GM12875 (cell line): Measurements from ENCODE around the gene KRTAP4-4.
"Not testable (repeated sequence)": the region's sequence is repeated elsewhere in the genome, so short reads cannot be mapped to it uniquely, and the experiment has no call there.

Experiments
- H3K4me3 ChIP-seq: one replicate; pipeline ENCODE4 v1.5.1; 2011; ENCODE audit warnings: low read depth, low read length, control low read depth
- TF ChIP-seq, protein P1 (sequence below): IDR thresholded peaks from 2 replicates; pipeline ENCODE4 v1.5.1; 2011; ENCODE audit warnings: low read depth, mild to moderate bottlenecking, control low read depth, inconsistent platforms, low read length, moderate library complexity, borderline replicate concordance; ENCODE audit not compliant: insufficient read depth

Gene KRTAP4-4

DNA sequence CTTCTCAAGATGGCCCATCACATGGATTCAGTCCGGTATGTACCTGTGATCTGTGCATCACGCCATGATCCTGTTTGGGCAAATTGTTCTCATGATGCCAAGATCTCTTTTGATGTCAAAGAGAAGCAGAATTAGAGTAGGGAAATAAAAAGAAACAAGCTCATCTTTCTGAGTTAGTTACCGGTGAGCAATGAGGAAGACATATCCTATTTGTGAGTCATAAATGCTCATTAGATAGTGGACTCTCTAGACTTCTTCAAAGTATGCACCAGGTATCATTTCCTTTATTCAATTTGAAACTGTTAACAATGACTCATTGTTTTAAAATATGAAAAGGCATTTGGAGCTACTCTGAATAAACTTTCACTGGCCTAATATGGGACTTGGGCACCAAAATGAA lies 28.6 kb downstream of the KRTAP4-4 start:
- TF ChIP-seq, protein P1, sequence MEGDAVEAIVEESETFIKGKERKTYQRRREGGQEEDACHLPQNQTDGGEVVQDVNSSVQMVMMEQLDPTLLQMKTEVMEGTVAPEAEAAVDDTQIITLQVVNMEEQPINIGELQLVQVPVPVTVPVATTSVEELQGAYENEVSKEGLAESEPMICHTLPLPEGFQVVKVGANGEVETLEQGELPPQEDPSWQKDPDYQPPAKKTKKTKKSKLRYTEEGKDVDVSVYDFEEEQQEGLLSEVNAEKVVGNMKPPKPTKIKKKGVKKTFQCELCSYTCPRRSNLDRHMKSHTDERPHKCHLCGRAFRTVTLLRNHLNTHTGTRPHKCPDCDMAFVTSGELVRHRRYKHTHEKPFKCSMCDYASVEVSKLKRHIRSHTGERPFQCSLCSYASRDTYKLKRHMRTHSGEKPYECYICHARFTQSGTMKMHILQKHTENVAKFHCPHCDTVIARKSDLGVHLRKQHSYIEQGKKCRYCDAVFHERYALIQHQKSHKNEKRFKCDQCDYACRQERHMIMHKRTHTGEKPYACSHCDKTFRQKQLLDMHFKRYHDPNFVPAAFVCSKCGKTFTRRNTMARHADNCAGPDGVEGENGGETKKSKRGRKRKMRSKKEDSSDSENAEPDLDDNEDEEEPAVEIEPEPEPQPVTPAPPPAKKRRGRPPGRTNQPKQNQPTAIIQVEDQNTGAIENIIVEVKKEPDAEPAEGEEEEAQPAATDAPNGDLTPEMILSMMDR = no peak
- no peak overlapping the region for H3K4me3 ChIP-seq

DNA sequence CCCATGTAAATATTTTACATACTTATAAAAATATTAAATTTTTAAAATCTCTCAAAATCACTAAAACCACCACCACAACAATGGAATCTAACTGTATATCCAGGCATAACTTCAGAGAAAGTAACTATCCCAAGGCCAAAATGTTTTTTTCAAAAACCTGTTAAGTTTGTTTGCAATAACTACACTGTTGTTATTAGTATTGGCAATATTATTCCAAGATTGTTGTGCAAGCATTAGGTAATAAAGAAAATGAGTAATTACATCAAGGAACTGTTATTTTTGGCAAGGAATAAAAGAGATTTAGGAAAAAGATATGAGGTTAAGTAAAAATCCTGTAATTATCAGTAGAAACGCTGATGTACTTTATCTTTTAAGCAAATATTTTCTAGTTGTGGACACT lies 33.2 kb downstream of the KRTAP4-4 start:
- no peak overlapping the region for H3K4me3 ChIP-seq
- TF ChIP-seq, protein P1 = no peak

DNA sequence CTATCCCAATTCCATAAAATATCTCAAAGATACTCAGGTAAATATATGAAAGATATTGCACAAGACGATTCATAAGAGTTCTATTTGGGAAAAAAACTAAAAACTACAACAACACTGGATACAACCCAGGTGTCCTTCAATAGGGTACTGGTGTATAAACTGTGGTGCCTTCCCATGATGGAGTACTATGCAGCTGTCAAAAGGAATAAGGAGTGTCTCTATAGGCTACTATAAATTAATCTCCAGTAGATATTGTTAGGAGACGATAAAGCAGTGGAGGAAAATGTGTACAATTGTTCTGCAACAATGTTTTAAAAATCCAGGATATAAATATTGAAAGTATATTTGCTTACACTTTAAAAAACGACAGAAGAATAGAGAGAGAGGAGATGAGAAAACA lies 34.1 kb downstream of the KRTAP4-4 start:
- no peak overlapping the region for H3K4me3 ChIP-seq
- TF ChIP-seq, protein P1 = no peak

DNA sequence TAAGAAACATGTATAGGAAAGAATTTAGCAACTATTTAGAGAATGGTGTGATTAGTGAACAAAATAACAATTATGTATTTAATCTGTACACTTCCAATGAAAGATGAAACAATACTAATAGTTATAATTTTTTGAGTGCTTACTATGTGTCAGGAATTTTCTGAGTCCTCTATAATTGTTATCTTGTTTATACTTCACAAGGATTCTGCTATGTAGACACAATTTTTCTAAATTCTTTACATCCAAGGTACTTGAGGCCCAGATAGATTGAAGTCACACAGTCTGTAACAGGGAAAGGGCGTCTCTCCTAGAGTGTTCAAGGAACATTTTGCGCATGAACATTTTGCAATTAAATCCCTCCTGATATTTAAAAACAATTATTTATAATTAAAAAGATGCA lies 35.5 kb downstream of the KRTAP4-4 start:
- TF ChIP-seq, protein P1 = no peak
- H3K4me3 ChIP-seq = no peak overlapping the region

DNA sequence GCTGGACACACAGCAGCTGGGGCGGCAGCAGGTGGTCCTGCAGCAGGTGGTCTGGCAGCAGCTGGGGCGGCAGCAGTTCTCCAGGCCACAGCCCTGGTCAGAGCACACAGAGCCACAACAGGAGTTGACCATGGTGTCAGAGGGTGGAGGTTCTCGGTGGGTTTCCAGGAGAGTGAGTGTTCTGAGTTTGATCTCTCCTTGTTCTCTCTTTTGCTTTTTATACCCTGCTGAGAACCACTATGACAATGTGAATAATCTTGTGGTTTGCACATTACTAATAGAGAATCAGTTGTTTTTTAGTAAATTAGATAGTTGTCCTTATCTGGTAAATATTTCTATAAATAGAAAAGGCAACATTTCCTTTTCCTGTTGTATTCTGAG lies 36.6 kb downstream of the KRTAP4-4 start, which contains the start of gene KRTAP4-12:
KRTAP4-12 (minus strand) TSS at position 192 of the 381 bp plus-strand sequence; CDS start at position 132, 60 bp downstream.
- H3K4me3 ChIP-seq = not testable (repeated sequence)

DNA sequence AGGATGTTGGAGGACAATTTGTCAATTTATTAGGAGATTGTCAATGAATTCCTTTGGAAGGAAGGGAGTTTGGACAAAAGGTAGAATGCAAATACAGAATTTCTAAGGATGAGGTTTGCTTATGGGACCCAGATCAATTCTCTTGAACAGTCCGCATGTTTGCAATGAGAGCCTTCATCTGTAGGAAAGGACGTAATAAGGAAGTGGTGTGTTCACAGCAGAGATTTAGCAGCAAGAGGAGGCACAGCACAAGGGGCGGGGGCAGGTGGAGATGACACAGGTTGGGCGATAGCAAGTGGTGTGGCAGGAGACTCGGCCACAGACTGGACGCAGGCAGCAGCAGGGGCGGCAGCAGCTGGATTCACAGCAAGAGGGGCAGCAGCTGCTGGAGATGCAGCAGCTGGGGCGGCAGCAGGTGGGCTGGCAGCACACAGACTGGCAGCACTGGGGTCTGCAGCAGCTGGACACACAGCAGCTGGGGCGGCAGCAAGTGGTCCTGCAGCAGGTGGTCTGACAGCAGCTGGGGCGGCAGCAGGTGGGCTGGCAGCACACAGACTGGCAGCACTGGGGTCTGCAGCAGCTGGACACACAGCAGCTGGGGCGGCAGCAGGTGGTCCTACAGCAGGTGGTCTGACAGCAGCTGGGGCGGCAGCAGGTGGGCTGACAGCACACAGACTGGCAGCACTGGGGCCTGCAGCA lies 37.1 kb downstream of the KRTAP4-4 start:
- H3K4me3 ChIP-seq = not testable (repeated sequence)

DNA sequence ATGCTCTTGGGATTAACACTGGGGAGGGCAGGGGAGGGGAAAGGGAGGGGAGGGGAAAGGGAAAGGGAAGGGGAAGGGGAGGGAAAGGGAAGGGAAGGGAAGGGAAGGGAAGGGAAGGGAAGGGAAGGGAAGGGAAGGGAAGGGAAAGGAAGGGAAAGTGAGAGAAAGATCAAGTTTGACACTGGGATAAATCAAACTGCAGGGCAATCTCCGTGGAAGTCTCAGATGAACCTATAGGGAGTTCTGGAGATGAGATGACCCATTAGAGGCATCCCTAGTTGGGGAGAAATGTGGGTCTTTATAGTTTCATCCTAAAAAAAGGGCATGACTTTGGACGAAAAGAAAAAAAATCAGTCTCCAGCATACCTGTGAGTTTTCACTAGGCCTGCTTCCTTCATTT lies 38.8 kb downstream of the KRTAP4-4 start:
- H3K4me3 ChIP-seq = no peak overlapping the region
- TF ChIP-seq, protein P1 = no peak

DNA sequence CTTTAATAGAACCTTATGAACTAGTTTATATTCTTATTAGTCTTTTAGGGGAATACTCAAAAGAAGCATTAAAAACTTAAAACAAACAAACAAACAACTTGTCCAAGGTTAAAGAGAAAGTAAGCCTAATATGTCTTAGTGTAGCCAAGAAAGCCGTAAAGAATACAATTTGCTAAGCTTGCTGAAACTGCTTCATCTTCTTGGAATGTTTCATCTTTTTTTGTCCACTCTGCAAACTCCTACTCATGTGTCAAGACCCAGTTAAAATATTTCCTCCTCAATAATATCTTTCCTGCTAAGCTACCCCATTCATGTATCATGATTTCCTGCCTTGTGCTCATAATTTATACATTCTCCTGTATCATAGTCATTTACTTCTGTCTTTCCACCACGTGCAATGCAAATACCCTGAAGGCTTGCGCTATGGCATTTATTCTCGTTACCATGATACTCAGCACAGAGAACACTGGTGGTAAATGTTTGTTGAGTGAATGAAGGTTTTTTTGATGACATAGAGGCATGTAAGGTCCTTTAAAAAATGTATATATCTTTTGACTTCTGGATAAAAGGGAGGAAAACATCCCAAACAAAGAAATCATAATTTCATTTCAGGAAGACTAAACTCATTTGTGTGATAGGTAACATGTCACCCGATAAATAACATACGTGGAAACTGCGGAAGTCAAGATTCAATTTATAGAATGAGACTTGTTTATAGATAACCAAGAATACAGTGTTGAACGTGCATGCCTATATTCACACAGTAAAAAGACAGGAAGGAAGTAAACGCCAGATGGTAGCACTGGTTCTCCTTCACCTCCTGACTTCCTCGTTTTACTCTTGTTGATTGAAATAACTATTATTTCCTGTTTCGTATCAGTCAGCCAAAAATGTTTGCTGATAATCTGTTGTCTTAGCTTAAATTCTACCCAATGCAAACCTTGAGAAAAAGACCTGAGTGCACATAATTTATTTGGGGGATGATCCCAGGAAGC lies 40.6 kb downstream of the KRTAP4-4 start:
- H3K4me3 ChIP-seq = not testable (repeated sequence)
